ENCODE results near the gene SLA2.

GRCh38 chr20:36653456-36653855 is 7.5 kb upstream of the SLA2 start:
- TF ChIP-seq EZH2 (IDR thresholded peaks at IDR 0.05; ENCODE audit: low read depth) (no peak), CTCF (conservative IDR thresholded peaks at IDR 0.05) (no peak)

All from PC-9 (cell line).